IMR-90 (cell line): ENCODE results near the gene B3GLCT. TPM values are rescaled to one million over a fixed set of nuclear protein-coding genes. Genes with fewer than 3 reads are reported as not detected.

ENCODE experiments used
- ATAC-seq: fragments of 200-7000 bp; cut with Tn5 transposase; 2 replicates; pipeline ENCODE4 v1.9.1; 2020; ENCODE audit warnings: low read depth, mild to moderate bottlenecking, moderate library complexity
- BruUV-seq: library from RNA; stranded (reverse); fragments of 400-500 nt; replicated peaks from 2 replicates; lab custom pipeline; 2021; lab: Mats Ljungman, UMichigan
- CTCF ChIA-PET: fragments of 300-600 bp; formaldehyde crosslinking; extraction: SDS; loops from one replicate; lab custom pipeline; 2021; ENCODE audit warnings: antibody characterized with exemption; lab: Yijun Ruan, JAX
- POLR2A ChIA-PET: fragments of 300-600 bp; sonication (Branson Sonifier 250); formaldehyde crosslinking; loops from one replicate; lab custom pipeline; 2022; ENCODE audit warnings: antibody characterized with exemption; ENCODE audit not compliant: unreplicated experiment; lab: Charles Lee
- DNase-seq: peaks from one replicate; pipeline ENCODE4 v3.0.0; 2013
- H2AFZ ChIP-seq: replicated peaks from 2 replicates; pipeline ENCODE3; 2013; ENCODE audit warnings: low read length, mild to moderate bottlenecking; ENCODE audit not compliant: poor library complexity
- H2AK5ac ChIP-seq: 2 replicates; pipeline ENCODE4 v1.6.1; 2013; ENCODE audit warnings: low read depth, low read length, inconsistent platforms
- H2AK9ac ChIP-seq: replicated peaks from 2 replicates; pipeline ENCODE3; 2013; ENCODE audit warnings: mild to moderate bottlenecking, low read depth, low read length, moderate library complexity; ENCODE audit not compliant: poor library complexity
- H2BK120ac ChIP-seq: 2 replicates; pipeline ENCODE4 v1.6.1; 2013; ENCODE audit warnings: low read depth, low read length, inconsistent platforms
- H2BK15ac ChIP-seq: 3 replicates; pipeline ENCODE4 v1.6.1; 2013; ENCODE audit warnings: low read depth, low read length, inconsistent platforms
- H2BK20ac ChIP-seq: 2 replicates; pipeline ENCODE4 v1.6.1; 2013; ENCODE audit warnings: low read depth, mild to moderate bottlenecking, inconsistent platforms, low read length, moderate library complexity
- H2BK5ac ChIP-seq: 2 replicates; pipeline ENCODE4 v1.6.1; 2013; ENCODE audit warnings: mild to moderate bottlenecking, low read depth, low read length, inconsistent platforms; ENCODE audit not compliant: poor library complexity, severe bottlenecking
- H3K14ac ChIP-seq: replicated peaks from 2 replicates; pipeline ENCODE4 v1.6.1; 2013; ENCODE audit warnings: low read depth, low read length, inconsistent platforms
- H3K18ac ChIP-seq: 2 replicates; pipeline ENCODE4 v1.6.1; 2013; ENCODE audit warnings: low read depth, low read length, control low read depth
- H3K23ac ChIP-seq: 2 replicates; pipeline ENCODE4 v1.6.1; 2013; ENCODE audit warnings: low read depth, low read length, inconsistent platforms
- H3K27ac ChIP-seq: 2 replicates; pipeline ENCODE4 v1.5.1; 2013; ENCODE audit warnings: mild to moderate bottlenecking, control low read depth, low read length; ENCODE audit not compliant: insufficient read depth
- H3K27me3 ChIP-seq: 2 replicates; pipeline ENCODE4 v1.6.1; 2013; ENCODE audit warnings: low read length; ENCODE audit not compliant: control insufficient read depth, insufficient read depth
- H3K36me3 ChIP-seq: 2 replicates; pipeline ENCODE4 v1.6.1; 2013; ENCODE audit warnings: low read length, mixed read lengths; ENCODE audit not compliant: control insufficient read depth, insufficient read depth
- H3K4ac ChIP-seq: 2 replicates; pipeline ENCODE4 v1.6.1; 2013; ENCODE audit warnings: low read depth, low read length, inconsistent platforms
- H3K4me1 ChIP-seq: 2 replicates; pipeline ENCODE4 v1.6.1; 2013; ENCODE audit warnings: low read length, mixed read lengths; ENCODE audit not compliant: control insufficient read depth, insufficient read depth
- H3K4me2 ChIP-seq: 2 replicates; pipeline ENCODE4 v1.6.1; 2013; ENCODE audit warnings: low read depth, mild to moderate bottlenecking, control low read depth, low read length, moderate library complexity
- H3K4me3 ChIP-seq: 2 replicates; pipeline ENCODE4 v1.5.1; 2013; ENCODE audit warnings: low read depth, mild to moderate bottlenecking, control low read depth, low read length, moderate library complexity; ENCODE audit not compliant: insufficient read depth
- H3K56ac ChIP-seq: 2 replicates; pipeline ENCODE4 v1.6.1; 2013; ENCODE audit warnings: low read length, inconsistent platforms; ENCODE audit not compliant: insufficient read depth; ENCODE audit errors: extremely low read depth
- H3K79me1 ChIP-seq, 2 experiments: 2 replicates each; pipeline ENCODE4 v1.6.1; 2013; ENCODE audit warnings: low read length in 2 of 2, inconsistent platforms in 1 of 2, low read depth in 1 of 2
- H3K9ac ChIP-seq: 2 replicates; pipeline ENCODE4 v1.6.1; 2013; ENCODE audit warnings: low read depth, low read length, control low read depth
- H3K9me1 ChIP-seq: 2 replicates; pipeline ENCODE4 v1.6.1; 2013; ENCODE audit warnings: low read length, inconsistent platforms; ENCODE audit not compliant: insufficient read depth
- H3K9me3 ChIP-seq: 2 replicates; pipeline ENCODE4 v1.6.1; 2013; ENCODE audit warnings: low read length; ENCODE audit not compliant: control insufficient read depth, insufficient read depth
- H4K20me1 ChIP-seq: 2 replicates; pipeline ENCODE4 v1.6.1; 2013; ENCODE audit warnings: low read length, inconsistent platforms; ENCODE audit not compliant: insufficient read depth
- H4K5ac ChIP-seq: 2 replicates; pipeline ENCODE4 v1.6.1; 2013; ENCODE audit warnings: mild to moderate bottlenecking, low read depth, low read length, control low read depth
- H4K8ac ChIP-seq, 2 experiments: 2 replicates each; pipeline ENCODE4 v1.6.1; 2013; ENCODE audit warnings: low read depth in 2 of 2, low read length in 2 of 2, control low read depth in 1 of 2, inconsistent platforms in 1 of 2
- H4K91ac ChIP-seq: 2 replicates; pipeline ENCODE4 v1.6.1; 2013; ENCODE audit warnings: low read depth, low read length, inconsistent platforms; ENCODE audit not compliant: insufficient read depth
- BHLHE40 ChIP-seq: fragments of 150-350 bp; IDR thresholded peaks from 2 replicates; pipeline ENCODE4 v1.6.1; 2016; ENCODE audit warnings: mild to moderate bottlenecking, low read depth, low read length
- CEBPB ChIP-seq: IDR thresholded peaks from 2 replicates; pipeline ENCODE4 v1.6.1; 2012; ENCODE audit warnings: low read depth, low read length, improper control_type of control experiment
- CHD1 ChIP-seq: IDR thresholded peaks from 2 replicates; pipeline ENCODE4 v1.6.1; 2012; ENCODE audit warnings: low read depth, low read length, improper control_type of control experiment
- CTCF ChIP-seq: conservative IDR thresholded peaks from 2 replicates; pipeline ENCODE4 v1.5.1; 2012; ENCODE audit warnings: mild to moderate bottlenecking, low read depth, low read length, improper control_type of control experiment
- ELK1 ChIP-seq: fragments of 150-350 bp; IDR thresholded peaks from 2 replicates; pipeline ENCODE4 v1.6.1; 2016; ENCODE audit warnings: low read depth, mild to moderate bottlenecking, low read length, moderate library complexity, borderline replicate concordance
- FOS ChIP-seq: fragments of 150-350 bp; IDR thresholded peaks from 2 replicates; pipeline ENCODE4 v1.6.1; 2016; ENCODE audit warnings: low read depth, low read length
- MAZ ChIP-seq: IDR thresholded peaks from 2 replicates; pipeline ENCODE4 v1.6.1; 2012; ENCODE audit warnings: low read depth, mild to moderate bottlenecking, low read length, improper control_type of control experiment, moderate library complexity, borderline replicate concordance
- MXI1 ChIP-seq: IDR thresholded peaks from 2 replicates; pipeline ENCODE4 v1.6.1; 2012; ENCODE audit warnings: low read depth, mild to moderate bottlenecking, low read length, moderate library complexity, borderline replicate concordance
- POLR2A ChIP-seq: IDR thresholded peaks from 2 replicates; pipeline ENCODE4 v1.6.1; 2012; ENCODE audit warnings: mild to moderate bottlenecking, low read depth, low read length
- RAD21 ChIP-seq: IDR thresholded peaks from 2 replicates; pipeline ENCODE4 v1.6.1; 2012; ENCODE audit warnings: low read length, improper control_type of control experiment
- RCOR1 ChIP-seq: IDR thresholded peaks from 2 replicates; pipeline ENCODE4 v1.6.1; 2012; ENCODE audit warnings: mild to moderate bottlenecking, low read length, improper control_type of control experiment; ENCODE audit not compliant: insufficient replicate concordance
- RFX5 ChIP-seq: IDR thresholded peaks from 2 replicates; pipeline ENCODE4 v1.8.0; 2012; ENCODE audit warnings: low read depth, mild to moderate bottlenecking, low read length, moderate library complexity
- SMC3 ChIP-seq: fragments of 150-350 bp; IDR thresholded peaks from 2 replicates; pipeline ENCODE4 v1.6.1; 2016; ENCODE audit warnings: low read depth, mild to moderate bottlenecking, antibody characterized with exemption, low read length, moderate library complexity
- USF2 ChIP-seq: fragments of 150-350 bp; IDR thresholded peaks from 2 replicates; pipeline ENCODE4 v1.6.1; 2017; ENCODE audit warnings: mild to moderate bottlenecking, antibody characterized with exemption, low read length, low read depth
- WGBS, 2 experiments: methylation state at CpG; one replicate each; pipeline versions ENCODE4 v1.1.5 to v1.1.7; 2013; ENCODE audit warnings: missing lambda C conversion rate in 2 of 2; ENCODE audit not compliant: insufficient read length in 1 of 2; ENCODE audit errors: extremely low coverage in 2 of 2; 5-methylcytosine and 5-hydroxymethylcytosine counted together
- dilution Hi-C: fragments of 300-500 bp; cut with HindIII; formaldehyde crosslinking; loops from one replicate; pipeline ENCODE4 v1.14.3; 2018; ENCODE audit warnings: low sequenced_read_pairs; ENCODE audit not compliant: unreplicated experiment
- in situ Hi-C: fragments of 300-500 bp; cut with MboI; formaldehyde crosslinking; loops from 3 replicates; pipeline ENCODE4 v1.14.3; 2019; ENCODE audit warnings: low sequenced_read_pairs, inconsistent platforms, mixed read lengths
- intact Hi-C: fragments of 100-400 bp; cut with micrococcal nuclease; formaldehyde crosslinking; loops from 2 replicates; pipeline ENCODE4 v1.10.0; 2022
- polyA plus RNA-seq, 3 experiments: library from polyadenylated mRNA; depleted of rRNA; stranded (reverse); fragments of >200 nt; gene quantifications; 2 replicates each; pipeline ENCODE4 v1.2.3, GENCODE V29; 2012; ENCODE audit warnings: low replicate concordance in 1 of 3
- total RNA-seq: library from RNA; depleted of rRNA; stranded (reverse); fragments of >200 nt; gene quantifications from 2 replicates; pipeline ENCODE4 v1.2.3, GENCODE V29; 2012

Gene B3GLCT
- total and polyA plus RNA-seq, 2 of the 4 experiments (the other 2 are of a cell fraction), result 2.0 to 4.5 TPM

DNA sequence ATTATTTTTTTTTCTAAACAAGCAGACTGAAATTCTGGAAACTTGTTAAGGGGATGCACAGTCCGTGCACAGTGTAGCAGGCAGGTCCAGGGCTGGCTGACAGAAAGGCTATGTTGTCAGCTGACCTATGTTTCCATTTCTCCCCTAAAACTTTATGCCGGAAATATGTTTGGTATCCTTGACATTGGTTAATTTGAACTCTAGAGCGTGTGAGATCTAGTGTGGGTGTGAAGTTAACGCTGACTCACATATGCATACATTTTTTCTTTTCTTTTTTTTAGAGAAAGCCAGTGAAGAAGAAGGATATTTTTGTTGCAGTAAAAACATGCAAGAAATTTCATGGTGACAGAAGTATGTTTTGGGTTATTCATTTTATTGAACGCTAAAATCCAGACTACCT lies 76.6 kb downstream of the B3GLCT start:
- ChIA-PET POLR2A (no interaction called here), CTCF (no interaction called here)
- Histone ChIP-seq H3K27ac (no peak overlapping the region), H2BK120ac (no peak overlapping the region), H2BK15ac (no peak overlapping the region), H3K9me1 (no peaks in the 10 kb centered on the region), H3K9me3 (no peaks in the 10 kb centered on the region), H3K4me2 (no peak overlapping the region), H3K14ac (no peak overlapping the region), H4K8ac (no peak overlapping the region), H2AK9ac (no peak overlapping the region), H2BK20ac (no peak overlapping the region), H3K23ac (no peak overlapping the region), H3K18ac (no peak overlapping the region), H2AFZ (no peak overlapping the region), H3K4me3 (no peak overlapping the region), H3K36me3 (no peaks in the 10 kb centered on the region), H3K9ac (no peak overlapping the region), H3K4ac (no peak overlapping the region), H3K56ac (no peak overlapping the region), H3K79me1 (no peaks in the 10 kb centered on the region), H4K91ac (no peak overlapping the region), H4K20me1 (no peaks in the 10 kb centered on the region), H2BK5ac (no peak overlapping the region), H2AK5ac (no peak overlapping the region), H3K27me3 (no peaks in the 10 kb centered on the region), H3K4me1 (no peaks in the 10 kb centered on the region), H4K5ac (no peak overlapping the region)
- BruUV-seq, result no TSS peak
- no CpG with 5 or more reads among the region's 5 CpGs for WGBS, 2 experiments
- in situ Hi-C loops (no loop called here), dilution Hi-C loops (no loop called here), intact Hi-C loops (no loop called here)
- DNase-seq (no peak), ATAC-seq (no peak)
- no peak for TF ChIP-seq RCOR1
- no peak for TF ChIP-seq MAZ
- TF ChIP-seq MXI1, result no peak
- no peak for TF ChIP-seq USF2
- TF ChIP-seq SMC3, result no peak
- TF ChIP-seq BHLHE40, result no peak
- no peak for TF ChIP-seq CTCF
- no peak for TF ChIP-seq CEBPB
- TF ChIP-seq RAD21, result no peak
- TF ChIP-seq POLR2A, result no peak
- TF ChIP-seq FOS, result no peak
- no peak for TF ChIP-seq ELK1
- TF ChIP-seq RFX5, result no peak
- no peak for TF ChIP-seq CHD1
